NCI-H345 treated with DMSO at 0.1 percent for 48 hours (cell line): ENCODE data around the gene MYL7.
A peak's percentile ranks its signal among the peaks of the same experiment; 100 is the strongest.

ENCODE experiments used
- DNase-seq: peaks from one replicate; lab custom pipeline; 2025; ENCODE audit not compliant: unreplicated experiment; lab: John Stamatoyannopoulos, UW

The MYL7 gene

DNA sequence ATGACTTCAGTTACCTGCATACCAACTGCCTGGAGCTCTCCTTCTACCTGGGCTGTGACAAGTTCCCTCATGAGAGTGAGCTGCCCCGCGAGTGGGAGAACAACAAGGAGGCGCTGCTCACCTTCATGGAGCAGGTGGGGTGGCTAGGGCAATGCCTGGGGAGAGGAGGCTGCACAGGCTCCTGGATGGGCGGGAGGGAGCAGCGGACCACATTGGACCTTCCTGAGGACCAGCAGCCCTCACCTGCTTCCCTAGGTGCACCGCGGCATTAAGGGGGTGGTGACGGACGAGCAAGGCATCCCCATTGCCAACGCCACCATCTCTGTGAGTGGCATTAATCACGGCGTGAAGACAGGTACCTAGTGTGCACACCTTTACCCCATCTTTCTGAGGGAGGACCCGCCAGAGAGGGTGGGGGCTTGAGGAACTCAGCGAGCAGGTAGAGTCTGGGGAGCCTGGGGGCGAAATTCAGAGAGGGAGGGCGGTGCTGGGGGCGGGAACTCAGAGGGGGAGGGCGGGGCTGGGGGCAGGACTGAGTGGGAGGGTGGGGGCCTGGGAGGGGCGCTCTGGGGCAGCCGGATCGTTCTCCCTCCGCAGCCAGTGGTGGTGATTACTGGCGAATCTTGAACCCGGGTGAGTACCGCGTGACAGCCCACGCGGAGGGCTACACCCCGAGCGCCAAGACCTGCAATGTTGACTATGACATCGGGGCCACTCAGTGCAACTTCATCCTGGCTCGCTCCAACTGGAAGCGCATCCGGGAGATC, 28.0 kb downstream of the MYL7 start:
- DNase-seq: peak; percentile 49

GRCh38 chr7:44112231-44112996, 28.7 kb downstream of the MYL7 start:
- DNase-seq: peak; percentile 49

GRCh38 chr7:44111761-44112160, 29.4 kb downstream of the MYL7 start:
- DNase-seq: peak; percentile 15

GRCh38 chr7:44110719-44111635, 30.2 kb downstream of the MYL7 start:
- DNase-seq: no peak

- DNase-seq: no peak
These were observed 31.1 kb downstream of the MYL7 start for GRCh38 chr7:44109991-44110390.

GRCh38 chr7:44108768-44109750, 32.1 kb downstream of the MYL7 start:
- no peak for DNase-seq

GRCh38 chr7:44107961-44108767, 33.0 kb downstream of the MYL7 start:
- no peak for DNase-seq

DNA sequence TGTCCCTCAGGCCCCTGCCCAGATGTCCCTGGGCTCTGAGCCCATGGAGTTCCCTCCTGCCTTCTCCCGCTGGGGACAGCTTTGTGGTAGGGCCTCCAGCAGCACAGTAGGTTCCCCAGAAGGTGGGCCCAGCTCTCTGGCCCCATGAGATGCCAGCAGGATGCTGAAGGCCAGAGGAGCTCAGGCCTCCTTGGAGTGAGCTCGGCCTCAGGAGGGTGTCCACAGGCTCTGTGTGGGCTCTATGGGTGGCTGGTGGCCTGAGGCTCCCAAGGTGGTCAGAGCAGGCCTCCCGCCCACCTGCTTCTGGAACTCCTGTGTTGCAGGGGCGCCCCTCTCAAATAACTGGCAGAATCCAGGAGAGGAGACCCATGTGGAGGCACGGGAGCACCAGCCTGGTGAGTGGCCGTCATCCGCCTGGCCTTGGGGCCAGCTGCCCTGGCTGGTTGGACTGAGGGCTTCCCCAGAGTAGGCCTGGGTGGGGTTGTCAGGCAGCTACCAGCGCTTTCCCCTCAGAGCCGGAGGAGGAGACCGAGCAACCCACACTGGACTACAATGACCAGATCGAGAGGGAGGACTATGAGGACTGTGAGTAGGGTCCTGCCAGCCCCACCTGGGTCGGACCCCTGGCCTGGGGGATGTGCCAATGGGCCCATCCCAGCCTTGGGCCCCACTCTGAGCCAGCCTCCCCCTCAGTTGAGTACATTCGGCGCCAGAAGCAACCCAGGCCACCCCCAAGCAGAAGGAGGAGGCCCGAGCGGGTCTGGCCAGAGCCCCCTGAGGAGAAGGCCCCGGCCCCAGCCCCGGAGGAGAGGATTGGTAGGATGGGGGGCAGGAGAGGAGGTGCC, 33.8 kb downstream of the MYL7 start:
- no peak for DNase-seq

GRCh38 chr7:44106311-44107065, 34.6 kb downstream of the MYL7 start:
- no peak for DNase-seq

DNA sequence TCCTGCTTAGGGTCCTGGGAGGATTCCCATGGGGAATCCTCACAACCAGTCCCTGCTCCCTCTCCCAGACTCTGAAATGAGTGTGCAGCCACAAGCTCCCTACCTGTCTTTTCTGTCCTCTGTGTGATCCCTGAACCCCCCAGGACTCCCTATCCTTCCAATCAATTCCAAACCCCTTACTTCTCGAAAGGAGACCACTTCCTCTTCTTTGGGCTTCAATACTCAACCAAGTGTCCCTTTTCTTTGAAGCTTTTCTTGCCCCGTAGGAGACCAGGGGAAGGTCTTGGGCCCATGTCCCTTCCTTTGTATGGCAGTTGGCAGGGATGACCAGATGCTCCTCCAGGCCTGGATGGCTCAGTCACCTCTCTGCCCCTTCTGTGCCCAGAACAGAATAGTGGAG, 35.3 kb downstream of the MYL7 start:
- DNase-seq: no peak

GRCh38 chr7:44104860-44105771, 36.0 kb downstream of the MYL7 start:
- no peak for DNase-seq

DNA sequence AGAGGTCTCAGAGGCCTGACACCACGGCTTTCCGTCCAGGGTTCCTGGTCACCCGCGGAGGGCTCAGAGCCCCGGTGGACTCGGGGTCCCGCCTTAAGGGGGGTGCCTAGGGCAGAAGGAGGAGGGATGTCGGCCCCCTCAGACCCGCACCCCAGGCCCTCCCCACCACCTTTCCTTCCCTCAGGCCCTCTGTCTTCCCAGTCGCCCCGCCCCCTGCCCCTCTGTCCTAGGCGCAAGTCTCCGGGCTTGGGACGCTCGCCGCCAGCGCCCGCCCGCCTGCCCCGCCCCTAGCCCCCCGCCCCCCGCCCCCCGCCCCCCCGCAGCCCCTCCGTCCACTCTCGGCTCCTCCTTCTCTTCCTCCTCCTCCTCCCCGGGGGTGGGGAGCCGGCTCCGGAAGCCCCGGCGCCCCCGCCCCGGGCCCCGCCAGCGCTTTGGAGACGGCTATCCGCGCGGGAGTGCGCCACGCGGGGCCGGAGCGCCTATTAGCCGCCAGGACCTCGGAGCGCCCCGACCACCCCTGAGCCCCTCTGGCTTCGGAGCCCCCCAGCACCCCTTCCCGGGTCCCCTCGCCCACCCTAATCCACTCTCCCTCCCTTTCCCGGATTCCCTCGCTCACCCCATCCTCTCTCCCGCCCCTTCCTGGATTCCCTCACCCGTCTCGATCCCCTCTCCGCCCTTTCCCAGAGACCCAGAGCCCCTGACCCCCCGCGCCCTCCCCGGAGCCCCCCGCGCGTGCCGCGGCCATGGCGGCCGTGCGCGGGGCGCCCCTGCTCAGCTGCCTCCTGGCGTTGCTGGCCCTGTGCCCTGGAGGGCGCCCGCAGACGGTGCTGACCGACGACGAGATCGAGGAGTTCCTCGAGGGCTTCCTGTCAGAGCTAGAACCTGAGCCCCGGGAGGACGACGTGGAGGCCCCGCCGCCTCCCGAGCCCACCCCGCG, 36.9 kb downstream of the MYL7 start, which contains the start of gene AEBP1:
Gene AEBP1 (plus strand): TSS at position 423 of the 937 bp plus-strand sequence. CDS start 321 bp downstream, at position 744.
- no peak for DNase-seq

DNA sequence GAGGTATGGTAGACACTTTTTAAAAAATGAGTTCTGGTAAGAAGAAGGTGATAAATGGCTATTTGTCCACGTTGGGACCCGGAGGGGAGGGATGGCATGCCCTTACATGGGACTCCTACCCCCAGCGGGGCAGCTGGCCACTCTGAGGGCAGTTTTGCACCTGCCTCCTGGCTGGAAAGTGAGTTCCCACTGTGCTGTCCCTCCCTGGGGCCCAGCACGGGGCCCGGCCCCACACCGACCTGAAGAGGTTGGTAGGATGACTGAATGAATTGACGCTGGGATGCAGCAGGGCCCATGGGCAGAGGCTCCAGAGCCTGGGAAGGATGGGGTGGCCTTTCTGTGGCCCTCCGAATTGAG, 37.6 kb downstream of the MYL7 start:
- no peak for DNase-seq

DNA sequence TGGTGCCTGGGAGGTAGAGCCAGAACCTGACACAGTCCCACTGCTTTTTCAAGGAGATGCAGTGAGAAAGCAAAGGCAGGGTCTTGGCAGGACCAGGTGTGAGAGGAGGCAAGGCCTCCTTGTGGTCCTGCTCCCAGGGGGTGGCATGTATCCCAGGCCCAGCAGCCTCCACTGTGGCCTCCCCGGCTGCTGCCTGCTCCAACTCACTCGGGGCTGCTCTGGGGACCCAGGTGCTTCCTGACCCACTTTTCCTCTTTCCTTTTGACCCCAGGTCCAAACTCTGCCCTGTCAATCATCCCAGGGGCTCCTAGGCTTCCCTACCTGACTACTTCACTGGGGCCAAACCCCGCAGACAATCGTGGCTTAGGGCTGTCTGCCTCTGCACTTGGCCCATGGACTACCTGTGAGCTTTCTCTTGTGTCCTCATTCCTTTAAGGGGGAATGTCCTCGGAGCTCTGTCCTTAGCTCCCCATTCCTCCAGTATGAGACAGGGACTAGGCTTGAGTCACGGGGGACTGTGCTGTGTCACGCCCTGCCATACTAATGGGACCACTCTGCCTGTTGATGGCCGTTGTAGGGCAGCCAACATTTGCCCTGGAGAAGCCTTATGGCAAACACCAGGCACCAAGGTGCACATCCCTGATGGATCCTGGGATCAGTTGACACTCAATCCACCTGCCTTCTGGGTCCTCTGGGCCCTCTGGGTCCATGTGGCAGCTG, 38.1 kb downstream of the MYL7 start:
- no peak for DNase-seq
